Measurements from ENCODE around the gene LIMK2. TPM values are rescaled to one million over a fixed set of nuclear protein-coding genes. Genes with fewer than 3 reads are reported as not detected.

LIMK2 gene
- total and polyA plus RNA-seq, 2 experiments from 2014 or later = 10.7 to 19.5 TPM

DNA sequence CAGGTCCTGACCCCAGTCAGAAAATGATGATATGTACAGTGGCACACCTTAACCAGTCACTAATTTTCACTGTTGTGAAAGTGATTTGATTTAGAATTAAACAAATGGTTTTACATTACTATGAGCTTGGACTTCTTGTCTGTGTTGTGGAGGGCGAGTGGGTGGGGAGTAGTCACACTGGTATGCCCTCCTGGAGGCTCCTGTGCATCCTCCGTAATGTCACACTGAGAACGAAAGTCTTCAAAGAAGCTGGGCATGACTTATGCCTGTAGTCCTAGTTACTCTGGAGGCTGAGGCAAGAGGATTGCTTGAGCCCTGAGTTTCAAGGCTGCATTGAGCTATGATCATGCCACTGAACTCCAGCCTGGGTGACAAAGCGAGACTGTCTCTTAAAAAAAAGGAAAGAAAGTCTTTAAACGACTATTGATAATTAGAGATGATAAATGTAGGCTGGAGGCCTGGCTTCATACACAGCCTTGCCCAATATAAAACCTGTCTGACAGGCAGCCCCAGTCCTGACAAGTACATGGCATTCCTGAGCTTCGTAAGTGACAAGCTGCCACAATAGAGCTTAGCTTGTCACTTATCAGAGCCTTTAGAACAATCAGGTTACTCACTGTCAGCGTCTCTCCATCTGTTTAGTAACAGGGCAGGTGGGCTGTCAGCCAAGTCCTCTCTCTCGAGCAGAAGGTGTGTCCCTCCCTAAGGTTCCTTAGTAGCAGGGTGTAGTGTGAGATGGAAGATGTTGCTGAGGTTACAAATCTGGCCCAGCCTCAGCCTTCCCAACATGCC lies 5.0 kb upstream of the LIMK2 start:
- Histone ChIP-seq H4K20me1 (ENCODE audit: insufficient read depth) (no peaks in the 10 kb centered on the region), H3K4me3 (no peak overlapping the region), H3K4me2 (ENCODE audit: unreplicated experiment) (no peak overlapping the region), H2AFZ (no peak overlapping the region), H3F3A (ENCODE audit: insufficient read depth) (peaks cover 16% of the 10 kb centered on the region), H3K79me2 (ENCODE audit: insufficient read depth) (no peaks in the 10 kb centered on the region), H3K9me3 (ENCODE audit: low read depth) (no peaks in the 10 kb centered on the region), H3K27ac (no peak overlapping the region), H3K9me2 (ENCODE audit: insufficient read depth) (no peaks in the 10 kb centered on the region), H3K9ac (no peak overlapping the region), H3K4me1 (ENCODE audit: insufficient read depth) (no peaks in the 10 kb centered on the region), H3K27me3 (replicated peaks; ENCODE audit: insufficient read depth) (no peaks in the 10 kb centered on the region), H3K36me3 (ENCODE audit: low read depth) (peaks cover 8% of the 10 kb centered on the region)
- in situ Hi-C loops (cut with MboI) = no loop called here
- TF ChIP-seq EZH2phosphoT487 (IDR thresholded peaks at IDR 0.05; ENCODE audit: insufficient read depth, low read depth) (no peak), EZH2 (IDR thresholded peaks at IDR 0.05; ENCODE audit: insufficient read depth, poor library complexity, severe bottlenecking) (no peak)
- no peak for DNase-seq
- 82 to 93% methylated on average over 8 of the region's 8 CpGs for WGBS, 2 experiments (ENCODE audit: low coverage in 1 of 2, low lambda C conversion rate in 2 of 2, missing lambda C conversion rate in 2 of 2)

DNA sequence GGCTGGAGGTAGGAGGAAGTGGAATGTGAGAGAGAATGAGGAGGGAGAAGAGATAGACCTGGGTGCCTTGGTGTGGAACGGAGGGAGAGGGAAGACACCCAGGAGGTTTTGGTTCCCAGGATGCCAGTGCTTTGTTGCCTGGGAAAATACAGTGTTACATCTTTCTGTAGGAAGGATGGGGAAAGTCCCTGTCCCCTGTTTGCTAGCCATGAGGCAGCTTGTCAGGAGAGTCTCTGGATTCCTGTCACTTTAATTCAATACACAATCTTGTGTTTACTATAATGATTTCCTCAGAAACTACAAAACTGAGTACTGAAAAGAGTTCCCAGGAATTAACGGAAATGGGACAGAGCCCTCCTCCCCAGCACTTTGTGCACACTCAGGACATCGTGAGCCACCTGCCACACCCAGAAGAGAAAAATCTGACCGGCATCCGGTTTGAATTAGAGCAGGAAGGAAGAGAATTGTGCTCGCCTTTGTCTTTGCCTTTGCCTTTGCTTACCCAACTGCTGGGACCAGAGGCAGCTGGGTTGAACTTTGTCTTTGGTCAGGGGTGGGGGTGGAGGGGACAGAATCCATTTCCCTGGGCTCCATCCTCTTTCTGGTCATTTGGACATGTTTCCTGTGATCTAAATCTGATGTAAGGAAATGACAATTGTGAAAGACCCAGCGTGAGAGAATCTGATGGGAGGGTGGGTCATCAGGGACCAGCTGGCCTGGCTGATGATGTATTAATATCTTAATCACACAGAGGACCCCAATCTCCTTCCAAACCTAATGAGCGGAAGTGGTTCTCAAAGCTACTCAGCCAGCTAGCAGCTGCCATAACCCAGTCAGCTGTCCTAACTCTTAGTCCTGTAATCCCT lies 1.3 kb upstream of the LIMK2 start:
- Histone ChIP-seq H4K20me1 (ENCODE audit: insufficient read depth) (no peaks in the 10 kb centered on the region), H3K4me1 (ENCODE audit: insufficient read depth) (peaks cover 4% of the 10 kb centered on the region; the same call in 1 of the 2 replicates), H3K27ac (no peak overlapping the region), H3F3A (ENCODE audit: insufficient read depth) (peaks cover 16% of the 10 kb centered on the region), H3K4me3 (no peak overlapping the region), H3K79me2 (ENCODE audit: insufficient read depth) (0 out of 2 replicates have a peak, but pooled peaks cover 4% of the 10 kb centered on the region), H3K9me3 (ENCODE audit: low read depth) (no peaks in the 10 kb centered on the region), H2AFZ (no peak overlapping the region), H3K9ac (no peak overlapping the region), H3K9me2 (ENCODE audit: insufficient read depth) (no peaks in the 10 kb centered on the region), H3K4me2 (ENCODE audit: unreplicated experiment) (no peak overlapping the region), H3K27me3 (replicated peaks; ENCODE audit: insufficient read depth) (no peaks in the 10 kb centered on the region), H3K36me3 (ENCODE audit: low read depth) (no peaks in the 10 kb centered on the region)
- no peak for TF ChIP-seq EZH2 (IDR thresholded peaks at IDR 0.05; ENCODE audit: insufficient read depth, poor library complexity, severe bottlenecking)
- no peak for TF ChIP-seq EZH2phosphoT487 (IDR thresholded peaks at IDR 0.05; ENCODE audit: insufficient read depth, low read depth)
- no peak for DNase-seq
- WGBS, 2 experiments (ENCODE audit: low coverage in 1 of 2, low lambda C conversion rate in 2 of 2, missing lambda C conversion rate in 2 of 2) = 67 to 77% methylated on average over 8 of the region's 8 CpGs
- in situ Hi-C loops (cut with MboI) = no loop called here

DNA sequence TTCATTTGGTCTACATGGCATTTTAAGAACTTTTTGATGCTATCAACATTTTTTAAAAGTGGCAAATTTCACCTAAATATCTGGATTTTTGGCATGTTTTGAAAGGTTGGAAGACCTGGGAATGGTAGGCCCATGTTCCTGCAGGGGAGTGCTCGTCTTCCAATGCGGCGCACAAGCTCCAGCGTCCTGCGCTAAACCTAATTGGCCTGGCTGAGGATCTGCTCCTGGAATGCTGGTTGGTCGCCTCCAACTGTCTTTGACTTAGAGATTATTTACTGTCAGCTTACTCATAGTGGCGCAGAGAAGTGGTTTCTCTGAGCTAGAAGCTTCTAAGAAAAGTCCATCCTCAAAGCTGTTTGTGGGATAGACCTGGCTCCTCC lies 626 bp upstream of the LIMK2 start:
- no peaks in the 10 kb centered on the region for H3K27me3 ChIP-seq (replicated peaks; ENCODE audit: insufficient read depth)
- WGBS, 2 experiments (ENCODE audit: low coverage in 1 of 2, low lambda C conversion rate in 2 of 2, missing lambda C conversion rate in 2 of 2) = 96 to 97% methylated on average over 7 of the region's 7 CpGs

More for the DNA sequence above, 626 bp upstream of the LIMK2 start:
- H3K36me3 ChIP-seq (ENCODE audit: low read depth) = no peaks in the 10 kb centered on the region
- H3K9me2 ChIP-seq (ENCODE audit: insufficient read depth) = no peaks in the 10 kb centered on the region
- peaks cover 4% of the 10 kb centered on the region; the same call in 1 of the 2 replicates for H3K4me1 ChIP-seq (ENCODE audit: insufficient read depth)
- H3F3A ChIP-seq (ENCODE audit: insufficient read depth) = peaks cover 16% of the 10 kb centered on the region
- peak overlapping the region; percentile 91 for H3K4me2 ChIP-seq (ENCODE audit: unreplicated experiment)
- H3K27ac ChIP-seq = no peak overlapping the region
- TF ChIP-seq EZH2 (IDR thresholded peaks at IDR 0.05; ENCODE audit: insufficient read depth, poor library complexity, severe bottlenecking) (no peak), EZH2phosphoT487 (IDR thresholded peaks at IDR 0.05; ENCODE audit: insufficient read depth, low read depth) (no peak)
- no peaks in the 10 kb centered on the region for H3K9me3 ChIP-seq (ENCODE audit: low read depth)
- H3K9ac ChIP-seq = peak overlapping the region; percentile 80
- no peak for DNase-seq
- in situ Hi-C loops (cut with MboI) = no loop called here
- no peaks in the 10 kb centered on the region for H4K20me1 ChIP-seq (ENCODE audit: insufficient read depth)
- H3K79me2 ChIP-seq (ENCODE audit: insufficient read depth) = 0 out of 2 replicates have a peak, but pooled peaks cover 4% of the 10 kb centered on the region
- H2AFZ ChIP-seq = peak overlapping the region; percentile 95
- peak overlapping the region; percentile 95 for H3K4me3 ChIP-seq

All from GM23248 (cell line).